GM19099 (cell line): ENCODE measurements around the gene PDGFC.

Experiments used
- POLR2A ChIP-seq: IDR thresholded peaks from 3 replicates; pipeline ENCODE4 v1.6.1; 2011; ENCODE audit warnings: low read depth; ENCODE audit not compliant: insufficient read length; ENCODE audit errors: extremely low read depth

Gene PDGFC

DNA sequence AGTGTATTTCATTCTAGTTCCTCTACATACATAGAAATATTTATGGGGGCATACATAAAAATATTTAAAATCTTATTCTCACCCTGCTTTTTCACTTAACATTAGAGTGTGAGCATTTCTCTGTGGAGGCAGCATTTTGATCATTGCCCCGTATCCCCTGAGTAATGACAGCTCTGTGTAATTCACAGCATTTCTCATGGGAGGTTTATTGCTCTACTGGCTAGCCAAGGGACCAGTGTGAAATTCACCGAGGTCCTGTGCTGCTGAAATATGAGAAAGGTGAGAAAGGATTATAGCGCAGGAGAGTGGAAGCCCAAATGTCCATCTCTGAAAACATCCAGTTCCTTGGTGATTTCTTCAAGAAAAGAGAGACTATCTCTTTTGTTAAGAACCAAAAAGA, 22.9 kb downstream of the PDGFC start:
- no peak for TF ChIP-seq POLR2A

DNA sequence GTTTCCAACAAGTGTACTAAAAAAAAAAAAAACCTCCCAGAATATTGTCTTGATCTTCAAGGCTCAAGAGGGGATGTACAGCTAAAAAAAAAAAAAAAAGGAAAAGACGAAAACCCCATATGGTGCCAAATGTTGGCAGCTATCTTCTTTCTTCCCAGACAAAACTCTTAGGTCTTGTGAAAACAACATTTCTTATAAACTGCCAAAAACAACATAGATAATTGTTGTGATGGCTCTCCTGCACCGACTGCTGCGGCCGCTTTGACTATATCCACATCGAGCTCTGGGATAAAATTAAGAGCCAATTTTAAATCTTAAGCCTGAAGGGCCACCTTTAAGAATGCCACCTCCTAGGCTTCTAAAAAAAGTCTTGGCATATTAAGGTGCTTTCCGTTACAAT, 23.5 kb downstream of the PDGFC start:
- TF ChIP-seq POLR2A, result no peak

DNA sequence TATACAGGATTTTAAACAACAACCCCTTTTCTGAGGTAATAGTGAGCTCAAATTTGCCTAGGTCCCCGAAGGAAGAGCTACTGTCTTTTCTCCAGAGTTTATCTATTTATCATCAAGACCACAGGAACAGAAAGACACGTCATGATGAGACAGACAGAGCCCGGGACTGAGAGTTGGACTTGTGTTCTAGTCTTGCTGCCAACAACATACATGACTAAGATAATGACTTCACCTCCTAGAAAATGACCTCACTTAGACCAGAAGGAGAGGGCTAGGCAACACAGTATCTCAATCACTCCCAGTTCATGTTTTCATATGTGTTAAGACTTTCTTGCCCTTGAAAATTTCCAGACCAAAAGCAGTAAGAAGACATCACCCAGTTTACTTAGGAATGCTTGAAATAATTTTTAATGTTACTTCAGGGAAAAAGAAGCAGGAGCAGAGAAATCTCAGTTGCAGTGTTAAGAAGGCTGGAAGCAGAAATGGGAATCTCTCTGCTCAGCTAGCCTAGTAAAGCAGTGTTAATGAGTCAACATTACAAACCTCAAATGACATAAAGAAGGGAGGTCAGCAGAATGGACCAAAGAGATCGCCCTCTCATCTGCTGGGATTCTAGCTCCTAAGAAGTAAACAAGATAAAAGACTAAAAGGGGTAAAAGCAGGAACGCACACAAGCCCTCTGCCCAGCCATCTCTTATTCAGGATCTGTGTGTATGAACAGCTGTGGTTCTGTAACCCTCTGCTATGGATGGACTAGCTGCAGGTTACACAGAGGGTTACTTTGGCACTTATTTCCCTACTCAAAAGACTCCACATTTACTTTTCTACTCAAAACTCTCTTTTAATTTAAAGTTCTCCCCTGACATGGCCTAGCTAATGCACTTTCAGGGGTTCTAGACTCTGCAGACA, 24.8 kb downstream of the PDGFC start:
- TF ChIP-seq POLR2A, result no peak

DNA sequence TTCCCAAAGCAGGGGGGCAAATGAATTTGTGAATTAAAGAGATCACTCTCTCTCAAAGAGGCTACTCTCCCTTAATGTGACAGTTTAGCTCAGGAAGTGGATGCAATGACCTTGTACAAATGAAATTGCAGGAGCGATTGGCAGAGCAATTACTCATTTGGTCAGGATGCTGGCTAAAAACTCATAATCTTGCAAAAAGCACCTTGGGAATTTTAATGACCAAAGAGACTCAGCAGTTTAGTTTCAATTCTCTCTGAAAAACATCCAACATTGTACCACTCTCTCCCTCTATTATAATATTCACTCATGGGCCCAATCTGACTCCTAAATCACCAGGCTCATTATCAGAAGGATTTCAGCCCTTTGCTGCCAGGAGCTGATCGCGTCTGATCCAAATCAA, 26.1 kb downstream of the PDGFC start:
- no peak for TF ChIP-seq POLR2A

DNA sequence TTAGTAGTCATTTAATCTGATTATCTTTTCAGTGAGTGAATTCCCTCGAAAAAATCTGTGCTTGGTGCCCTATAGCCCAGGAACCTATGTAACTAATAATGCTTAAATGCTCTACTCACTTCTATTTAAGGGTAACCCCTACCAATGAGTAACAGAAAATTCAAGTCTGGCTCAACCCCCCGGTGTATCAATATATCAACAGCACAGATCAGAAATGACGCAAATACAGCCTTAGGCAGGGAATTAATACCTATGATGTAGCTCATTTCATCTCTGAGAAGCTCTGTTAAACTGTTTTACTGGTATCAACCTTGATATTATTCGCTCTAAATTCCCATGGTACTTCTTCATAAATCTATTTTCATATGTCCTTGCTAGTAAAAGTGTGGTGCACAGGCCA, 28.6 kb downstream of the PDGFC start:
- no peak for TF ChIP-seq POLR2A

DNA sequence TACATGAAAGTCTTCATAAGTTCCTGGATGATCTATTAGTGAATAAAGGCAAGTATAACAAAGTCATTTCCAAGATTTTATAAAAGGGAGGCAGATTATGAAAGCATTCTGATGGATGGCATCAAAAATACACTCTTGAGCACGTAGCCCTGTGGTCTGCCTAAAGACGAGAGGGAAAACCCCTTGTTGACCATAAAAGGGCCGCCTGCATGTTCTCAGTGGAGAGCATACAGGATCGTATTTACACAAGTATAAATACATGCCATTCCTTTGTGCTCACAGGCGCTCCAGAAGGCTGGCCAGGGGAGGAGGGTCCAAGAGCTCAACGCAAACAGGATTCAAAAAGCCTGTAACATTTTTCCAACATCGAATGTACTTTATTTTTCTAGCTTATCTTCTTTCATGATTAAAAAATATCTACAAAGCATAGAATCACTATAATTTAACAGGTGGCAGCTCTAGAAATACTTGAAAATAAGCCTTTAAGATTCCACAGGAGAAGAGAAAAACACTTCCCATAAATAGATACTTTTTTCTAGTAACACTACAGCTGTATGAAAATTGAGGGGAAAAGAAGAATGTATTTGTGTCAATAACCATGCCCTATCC, 29.6 kb downstream of the PDGFC start:
- no peak for TF ChIP-seq POLR2A

DNA sequence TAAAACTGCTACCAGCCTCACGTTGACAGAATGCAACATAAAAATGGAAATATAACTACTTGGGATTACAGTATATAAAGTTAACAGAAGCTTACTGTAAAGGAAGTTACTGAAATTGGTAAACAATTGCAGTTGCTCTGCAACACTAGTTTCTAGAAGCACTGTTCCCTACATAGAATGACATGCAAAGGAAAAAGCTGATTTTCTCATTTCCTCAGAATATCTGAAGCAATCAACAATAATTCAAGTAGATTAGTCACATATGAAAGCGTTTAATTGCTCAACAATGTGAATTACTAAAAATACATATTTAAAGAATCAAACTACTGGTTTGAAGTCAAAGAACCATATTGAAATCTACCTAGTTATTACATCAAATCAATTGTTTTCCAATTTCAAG, 31.8 kb downstream of the PDGFC start:
- no peak for TF ChIP-seq POLR2A

DNA sequence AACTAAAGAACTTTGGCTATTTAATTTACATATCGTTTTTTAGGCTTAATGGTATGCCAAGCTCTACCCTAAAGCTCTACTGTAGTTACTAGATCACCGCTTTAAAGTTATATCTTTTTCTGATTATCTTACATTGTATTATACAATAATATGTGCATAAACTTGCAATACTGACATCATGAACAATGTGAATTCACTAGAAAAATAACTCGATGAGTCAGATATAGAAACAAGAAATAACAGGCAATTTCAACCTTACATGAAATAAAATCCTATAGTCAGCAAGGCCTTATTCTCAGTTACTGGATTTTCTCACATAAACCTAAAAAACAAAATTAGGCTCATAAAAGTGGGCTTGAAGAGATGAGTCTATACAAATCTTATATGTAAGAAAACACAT, 32.5 kb downstream of the PDGFC start:
- TF ChIP-seq POLR2A, result no peak

DNA sequence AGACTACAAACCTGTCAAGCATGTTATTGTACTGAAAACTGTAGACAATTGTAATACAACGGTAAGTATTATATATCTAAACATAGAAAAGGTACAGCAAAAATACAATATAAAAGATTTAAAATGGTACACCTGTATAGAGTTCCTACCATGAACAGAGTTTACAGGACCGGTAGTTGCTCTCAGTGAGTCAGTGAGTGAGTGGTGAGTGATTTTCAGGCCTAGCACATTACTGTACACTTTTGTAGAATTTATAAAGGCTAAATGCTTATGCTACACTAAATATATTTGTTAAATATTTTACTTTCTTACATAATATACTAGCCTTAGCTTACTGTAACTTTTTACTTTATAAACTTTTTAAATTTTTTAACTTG, 37.4 kb downstream of the PDGFC start:
- TF ChIP-seq POLR2A, result no peak

DNA sequence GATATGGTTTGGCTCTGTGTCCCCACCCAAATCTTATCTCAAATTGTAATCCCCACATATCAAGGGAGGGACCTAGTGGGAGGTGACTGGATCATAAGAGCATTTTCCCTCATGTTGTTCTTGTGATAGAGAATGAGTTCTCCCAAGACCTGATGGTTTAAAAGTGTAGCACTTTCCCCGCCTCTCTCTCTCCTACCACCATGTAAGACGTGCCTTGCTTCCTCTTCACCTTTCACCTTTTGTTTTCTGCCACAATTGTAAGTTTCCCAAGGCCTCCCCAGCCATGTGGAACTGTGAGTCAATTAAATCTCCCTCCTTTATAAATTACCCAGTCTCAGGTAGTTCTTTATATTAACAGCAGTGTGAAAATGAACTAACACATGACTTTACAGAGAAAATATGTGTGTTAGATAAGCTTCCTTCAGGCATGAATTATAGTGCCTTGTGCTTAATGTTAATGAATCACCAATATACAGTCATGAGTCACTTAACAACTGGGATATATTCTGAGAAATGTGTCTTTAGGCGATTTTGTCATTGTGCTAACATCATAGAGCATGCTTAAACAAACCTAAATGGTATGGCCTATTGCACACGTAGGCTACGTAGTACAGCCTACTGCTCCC, 37.9 kb downstream of the PDGFC start:
- TF ChIP-seq POLR2A, result no peak

DNA sequence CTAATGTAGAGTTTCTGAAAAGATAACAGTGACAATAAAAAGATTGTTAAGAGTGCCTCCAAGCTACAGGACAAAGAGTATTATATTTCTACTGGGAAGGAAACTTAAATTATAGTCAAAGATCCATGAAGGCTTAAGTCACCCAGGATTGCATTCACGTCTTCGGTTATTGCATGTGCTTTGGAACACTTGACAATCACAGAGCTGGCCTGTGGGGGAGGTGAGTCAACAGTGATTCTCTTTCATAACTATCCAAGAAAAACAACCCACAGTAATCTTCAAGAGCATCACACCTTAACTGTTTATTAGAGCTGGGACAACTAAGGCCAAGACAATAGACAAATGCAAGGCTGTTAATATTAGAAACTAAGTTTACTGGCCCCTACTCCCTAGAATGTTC, 40.3 kb downstream of the PDGFC start:
- no peak for TF ChIP-seq POLR2A

DNA sequence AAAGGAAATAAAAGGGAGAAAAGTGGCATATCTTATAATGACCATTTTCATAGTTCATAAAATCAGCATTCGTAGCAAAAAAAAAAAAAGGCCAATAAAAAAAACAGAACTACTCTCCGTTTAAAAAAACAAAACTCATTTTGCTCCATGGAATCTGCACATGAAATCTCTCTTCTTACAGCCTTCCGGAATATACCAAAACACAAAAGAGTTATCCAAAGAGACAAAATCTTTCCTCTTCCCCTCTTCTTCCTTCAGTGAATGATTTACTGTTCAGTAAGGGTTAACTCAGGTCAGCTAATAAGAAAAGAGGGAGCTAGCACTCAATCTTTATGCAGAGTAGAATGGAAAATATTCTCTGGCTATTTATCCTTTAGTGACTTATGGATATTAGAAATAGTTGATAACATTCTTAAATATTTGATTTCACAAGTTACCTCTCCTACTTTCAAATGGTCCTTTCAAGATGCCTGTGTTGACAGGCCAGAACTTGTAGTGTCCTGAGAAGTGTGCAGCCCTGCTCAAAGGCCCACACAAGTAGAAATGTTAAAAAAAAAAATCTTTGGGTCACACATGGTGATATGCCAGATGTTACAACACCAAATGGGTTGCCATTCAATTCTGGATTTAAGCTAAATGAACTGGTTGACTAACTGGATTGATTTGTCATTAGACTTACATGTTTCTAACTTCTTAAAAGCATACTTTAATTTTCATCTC, 42.1 kb downstream of the PDGFC start:
- TF ChIP-seq POLR2A, result no peak

DNA sequence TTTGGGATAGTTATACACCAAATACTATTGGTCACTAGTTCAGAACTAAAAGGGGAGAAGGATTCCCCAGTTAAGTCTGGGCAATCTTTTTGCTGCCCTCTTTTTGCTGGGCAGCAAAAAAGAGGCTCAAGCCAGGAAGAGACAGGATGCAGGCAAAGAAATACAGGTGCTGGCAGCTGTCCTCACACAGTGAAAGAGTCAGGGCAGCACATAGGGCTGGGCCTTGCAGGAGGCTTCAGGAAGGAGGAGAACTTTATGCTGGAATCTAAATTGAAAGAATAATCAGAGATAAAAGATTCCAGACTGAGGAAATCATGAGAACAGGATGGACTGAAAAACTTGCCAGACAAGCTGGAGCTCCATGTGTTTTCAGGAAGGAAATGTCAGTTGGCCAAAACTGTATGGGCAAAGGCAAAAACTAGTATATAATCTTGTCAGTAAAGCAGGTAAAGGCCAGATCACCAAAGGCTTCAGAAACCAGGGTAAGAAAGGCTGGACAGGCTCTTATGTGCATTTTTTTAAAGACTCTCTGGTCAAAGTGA, 46.8 kb downstream of the PDGFC start:
- TF ChIP-seq POLR2A, result no peak

DNA sequence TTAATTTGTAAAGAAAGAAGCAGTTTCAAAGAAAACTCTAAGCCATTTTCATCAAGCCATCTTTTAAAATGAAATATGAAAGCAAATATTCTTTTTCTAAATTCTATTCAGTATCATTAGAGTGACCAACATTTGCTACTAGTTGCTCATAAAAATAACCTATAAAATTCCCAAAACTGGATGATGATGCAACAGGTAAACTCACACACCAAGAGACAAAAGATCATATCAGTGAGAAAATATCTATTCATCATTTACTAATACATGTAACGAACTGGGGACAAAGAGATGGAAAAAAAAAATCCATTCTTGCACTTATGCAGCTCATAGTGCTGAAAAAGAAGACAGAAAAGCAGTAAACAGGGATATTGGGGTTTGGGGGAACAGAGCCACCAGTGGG, 48.1 kb downstream of the PDGFC start:
- no peak for TF ChIP-seq POLR2A

DNA sequence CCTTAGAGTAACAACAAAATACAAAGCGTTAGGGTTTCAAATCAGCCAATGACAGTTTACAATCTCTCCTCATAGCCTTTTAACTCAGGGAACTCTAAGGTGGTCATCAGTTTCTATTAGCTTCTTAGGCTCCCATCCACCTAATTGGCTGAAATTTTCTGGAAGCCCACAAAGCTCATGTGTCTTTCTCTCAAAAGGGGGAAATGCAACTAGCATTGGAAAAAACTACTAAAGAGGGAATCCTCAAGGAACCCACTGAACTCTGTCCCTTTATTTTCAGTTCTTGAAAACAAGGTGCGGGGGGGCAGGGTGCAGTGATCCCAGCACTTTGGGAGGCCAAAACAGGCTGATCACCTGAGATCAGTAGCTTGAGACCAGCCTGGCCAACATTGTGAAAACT, 56.4 kb downstream of the PDGFC start:
- TF ChIP-seq POLR2A, result no peak
